ENCODE data around the gene ITM2B.

GRCh38 chr13:48224701-48225100, 8.3 kb upstream of the ITM2B start:
- TF ChIP-seq POLR2A (IDR thresholded peaks at IDR 0.05) (no peak), CTCF (IDR thresholded peaks at IDR 0.05) (no peak), POLR2AphosphoS5 (IDR thresholded peaks at IDR 0.05) (no peak)

Data from upper lobe of left lung (tissue), 4 donors.